NCI-H82 treated with DMSO at 0.1 percent for 48 hours (cell line): Measurements from ENCODE around the gene USP24.
A peak's percentile ranks its signal among the peaks of the same experiment; 100 is the strongest.
"Not testable (repeated sequence)": the region's sequence is repeated elsewhere in the genome, so short reads cannot be mapped to it uniquely, and the experiment has no call there.

Experiments
- DNase-seq: peaks from one replicate; lab custom pipeline; 2025; ENCODE audit not compliant: unreplicated experiment; lab: John Stamatoyannopoulos, UW

USP24 gene

GRCh38 chr1:55124470-55124869, 90.7 kb downstream of the USP24 start:
- no peak for DNase-seq

GRCh38 chr1:55120538-55120937, 94.6 kb downstream of the USP24 start:
- DNase-seq = no peak

- DNase-seq = no peak
These were observed 96.4 kb downstream of the USP24 start for GRCh38 chr1:55118651-55119329.

GRCh38 chr1:55117941-55118340, 97.2 kb downstream of the USP24 start:
- no peak for DNase-seq

- not testable (repeated sequence) for DNase-seq
These were observed 106.2 kb downstream of the USP24 start for GRCh38 chr1:55109005-55109404.

- no peak for DNase-seq
These were observed 108.1 kb downstream of the USP24 start for GRCh38 chr1:55107101-55107500.

GRCh38 chr1:55103891-55104290, 111.3 kb downstream of the USP24 start:
- DNase-seq = no peak

- no peak for DNase-seq
These were observed 120.1 kb downstream of the USP24 start for GRCh38 chr1:55095095-55095494.

- no peak for DNase-seq
These were observed 122.7 kb downstream of the USP24 start for GRCh38 chr1:55092475-55092874.

GRCh38 chr1:55089683-55090082, 125.5 kb downstream of the USP24 start:
- no peak for DNase-seq

- no peak for DNase-seq
These were observed 126.8 kb downstream of the USP24 start for GRCh38 chr1:55088413-55088812.

GRCh38 chr1:55087439-55087838, 127.7 kb downstream of the USP24 start:
- no peak for DNase-seq

GRCh38 chr1:55084257-55084656, 130.9 kb downstream of the USP24 start:
- no peak for DNase-seq

- no peak for DNase-seq
These were observed 133.3 kb downstream of the USP24 start for GRCh38 chr1:55081905-55082296.

GRCh38 chr1:55081188-55081904, 133.8 kb downstream of the USP24 start:
- DNase-seq = no peak

- no peak for DNase-seq
These were observed 135.5 kb downstream of the USP24 start for GRCh38 chr1:55079651-55080050.

- no peak for DNase-seq
These were observed 136.7 kb downstream of the USP24 start for GRCh38 chr1:55078470-55078869.

- DNase-seq = no peak
These were observed 138.8 kb downstream of the USP24 start for GRCh38 chr1:55076356-55076755.

GRCh38 chr1:55074455-55074854, 140.7 kb downstream of the USP24 start:
- DNase-seq = no peak

- no peak for DNase-seq
These were observed 141.8 kb downstream of the USP24 start for GRCh38 chr1:55073187-55073916.

GRCh38 chr1:55071477-55071876, 143.7 kb downstream of the USP24 start:
- DNase-seq = peak; percentile 34
